Fibroblast of lung (primary cell): ENCODE results near the gene NT5C3B. TPM values are rescaled to one million over a fixed set of nuclear protein-coding genes. Genes with fewer than 3 reads are reported as not detected.

Experiments used
- DNase-seq, 2 donors: peaks; one replicate each; pipeline versions ENCODE4 v3.0.0 to v3.0.0-alpha.2; 2010; ENCODE audit warnings: low read depth in 2 of 2
- H2AFZ ChIP-seq: 2 replicates; pipeline ENCODE4 v1.5.1; 2012; ENCODE audit warnings: low read length, control low read depth, inconsistent platforms
- H3K27ac ChIP-seq: 2 replicates; pipeline ENCODE4 v1.5.1; 2011; ENCODE audit warnings: low read length, control low read depth; ENCODE audit not compliant: insufficient read depth
- H3K27me3 ChIP-seq: 2 replicates; pipeline ENCODE4 v1.5.1; 2011; ENCODE audit warnings: mild to moderate bottlenecking, low read length; ENCODE audit not compliant: control insufficient read depth, insufficient read depth
- H3K36me3 ChIP-seq: 2 replicates; pipeline ENCODE4 v1.5.1; 2011; ENCODE audit warnings: low read length; ENCODE audit not compliant: control insufficient read depth, insufficient read depth
- H3K4me1 ChIP-seq: 2 replicates; pipeline ENCODE4 v1.5.1; 2011; ENCODE audit warnings: low read length; ENCODE audit not compliant: control insufficient read depth, insufficient read depth; ENCODE audit errors: extremely low read depth
- H3K4me2 ChIP-seq: 2 replicates; pipeline ENCODE4 v1.5.1; 2011; ENCODE audit warnings: low read length, control low read depth; ENCODE audit not compliant: insufficient read depth; ENCODE audit errors: extremely low read depth
- H3K4me3 ChIP-seq, 4 experiments: fragments of 200-600 bp in 1 of 4; sonication (generic) in 1 of 4; replicated peaks in 1 of 4; 2 replicates each; pipeline ENCODE4 v1.5.1; 2011 to 2016; ENCODE audit warnings: low read length in 4 of 4, low read depth in 3 of 4, mild to moderate bottlenecking in 3 of 4, control low read depth in 2 of 4, inconsistent platforms in 1 of 4, mixed read lengths in 1 of 4; ENCODE audit not compliant: insufficient read depth in 1 of 4; ENCODE audit errors: control extremely low read depth in 1 of 4
- H3K79me2 ChIP-seq: 2 replicates; pipeline ENCODE4 v1.5.1; 2012; ENCODE audit warnings: mild to moderate bottlenecking, low read length, inconsistent platforms; ENCODE audit not compliant: control insufficient read depth, insufficient read depth
- H3K9ac ChIP-seq: 2 replicates; pipeline ENCODE4 v1.5.1; 2011; ENCODE audit warnings: mild to moderate bottlenecking, low read length, control low read depth; ENCODE audit not compliant: insufficient read depth
- H3K9me3 ChIP-seq: 2 replicates; pipeline ENCODE4 v1.5.1; 2012; ENCODE audit warnings: low read depth, low read length; ENCODE audit not compliant: control insufficient read depth, insufficient read depth
- H4K20me1 ChIP-seq: 2 replicates; pipeline ENCODE4 v1.5.1; 2011; ENCODE audit warnings: low read length; ENCODE audit not compliant: control insufficient read depth, insufficient read depth; ENCODE audit errors: extremely low read depth
- EZH2 ChIP-seq: IDR thresholded peaks from 2 replicates; pipeline ENCODE4 v1.5.1; 2012; ENCODE audit warnings: low read length, control low read depth, mild to moderate bottlenecking; ENCODE audit errors: missing control alignments
- polyA plus RNA-seq, 2 donors: library from polyadenylated mRNA; depleted of rRNA in 1 of 2; stranded (reverse) in 1 of 2; unstranded in 1 of 2; fragments of >200 nt; gene quantifications; 2 replicates each; pipeline ENCODE4 v1.2.1, GENCODE V29; 2011 to 2012; ENCODE audit warnings: missing spikeins in 1 of 2
- total RNA-seq: library from RNA; depleted of rRNA; stranded (reverse); fragments of >200 nt; gene quantifications from 2 replicates; pipeline ENCODE4 v1.2.1, GENCODE V29; 2014
- TF ChIP-seq, protein P1 (sequence below), 2 donors: IDR thresholded peaks in 1 of 2; conservative IDR thresholded peaks in 1 of 2; 1 replicate in 1 of 2; 2 replicates in 1 of 2; pipeline ENCODE4 v1.5.1; 2011 to 2012; ENCODE audit warnings: low read length in 2 of 2, control low read depth in 1 of 2, inconsistent platforms in 1 of 2, low read depth in 1 of 2, mild to moderate bottlenecking in 1 of 2

NT5C3B gene
- total and polyA plus RNA-seq, 2 donors (not counting 1 experiment from before 2014, with no cell fraction given) = 61.9 to 83.5 TPM

DNA sequence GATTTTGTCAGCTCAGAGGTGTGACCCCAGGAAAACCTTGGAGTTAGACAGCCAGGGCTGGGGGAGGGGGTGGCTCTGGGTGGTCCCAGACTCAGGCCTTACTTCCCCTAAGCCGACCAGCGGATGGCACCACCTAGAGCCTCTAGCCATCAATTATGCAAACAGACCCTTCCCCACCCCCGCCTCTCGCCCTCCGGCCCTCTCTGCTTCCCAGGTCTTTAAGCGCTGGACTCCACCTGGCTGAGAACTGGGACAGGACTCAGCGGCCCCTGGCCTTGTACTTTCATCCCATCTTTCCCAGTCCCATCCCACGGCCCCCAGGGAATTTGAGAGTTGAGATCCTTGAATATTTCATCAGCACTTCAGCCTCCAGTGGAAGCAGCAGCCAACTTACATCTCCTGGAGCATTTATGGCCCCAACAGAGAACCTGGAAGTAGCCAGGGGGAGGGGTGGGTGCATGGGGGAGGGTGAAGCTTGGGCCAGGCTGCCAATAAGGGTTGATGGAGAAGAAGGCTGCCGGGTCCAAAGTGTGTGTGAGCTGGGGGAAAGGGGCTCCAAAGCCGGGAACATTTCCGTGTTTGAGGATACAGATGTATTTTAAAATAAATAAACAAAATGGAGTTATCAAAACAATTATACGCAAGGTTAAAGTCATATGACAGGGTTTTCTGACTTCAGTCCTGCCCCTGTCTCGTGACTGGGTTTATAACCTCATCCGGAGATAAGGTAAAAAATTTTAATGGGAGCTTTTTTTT, 42.1 kb downstream of the NT5C3B start:
- Histone ChIP-seq H3K27ac (peak overlapping the region; percentile 38), H3K79me2 (no peaks in the 10 kb centered on the region), H3K9ac (no peak overlapping the region), H3K27me3 (peaks cover 2% of the 10 kb centered on the region), H3K4me2 (no peak overlapping the region), H4K20me1 (no peaks in the 10 kb centered on the region), H3K9me3 (no peaks in the 10 kb centered on the region), H3K4me1 (peaks cover 11% of the 10 kb centered on the region), H3K36me3 (no peaks in the 10 kb centered on the region), H2AFZ (no peak overlapping the region), H3K4me3 (no peak overlapping the region)
- peak in 1 of 2 donors; percentile 68 for DNase-seq
- TF ChIP-seq, protein P1, sequence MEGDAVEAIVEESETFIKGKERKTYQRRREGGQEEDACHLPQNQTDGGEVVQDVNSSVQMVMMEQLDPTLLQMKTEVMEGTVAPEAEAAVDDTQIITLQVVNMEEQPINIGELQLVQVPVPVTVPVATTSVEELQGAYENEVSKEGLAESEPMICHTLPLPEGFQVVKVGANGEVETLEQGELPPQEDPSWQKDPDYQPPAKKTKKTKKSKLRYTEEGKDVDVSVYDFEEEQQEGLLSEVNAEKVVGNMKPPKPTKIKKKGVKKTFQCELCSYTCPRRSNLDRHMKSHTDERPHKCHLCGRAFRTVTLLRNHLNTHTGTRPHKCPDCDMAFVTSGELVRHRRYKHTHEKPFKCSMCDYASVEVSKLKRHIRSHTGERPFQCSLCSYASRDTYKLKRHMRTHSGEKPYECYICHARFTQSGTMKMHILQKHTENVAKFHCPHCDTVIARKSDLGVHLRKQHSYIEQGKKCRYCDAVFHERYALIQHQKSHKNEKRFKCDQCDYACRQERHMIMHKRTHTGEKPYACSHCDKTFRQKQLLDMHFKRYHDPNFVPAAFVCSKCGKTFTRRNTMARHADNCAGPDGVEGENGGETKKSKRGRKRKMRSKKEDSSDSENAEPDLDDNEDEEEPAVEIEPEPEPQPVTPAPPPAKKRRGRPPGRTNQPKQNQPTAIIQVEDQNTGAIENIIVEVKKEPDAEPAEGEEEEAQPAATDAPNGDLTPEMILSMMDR (conservative IDR thresholded peaks at IDR 0.05 in 1 of 2, IDR thresholded peaks at IDR 0.05 in 1 of 2; ENCODE audit: low read depth in 1 of 2, low read length in 2 of 2) = no peak
- no peak for TF ChIP-seq EZH2

DNA sequence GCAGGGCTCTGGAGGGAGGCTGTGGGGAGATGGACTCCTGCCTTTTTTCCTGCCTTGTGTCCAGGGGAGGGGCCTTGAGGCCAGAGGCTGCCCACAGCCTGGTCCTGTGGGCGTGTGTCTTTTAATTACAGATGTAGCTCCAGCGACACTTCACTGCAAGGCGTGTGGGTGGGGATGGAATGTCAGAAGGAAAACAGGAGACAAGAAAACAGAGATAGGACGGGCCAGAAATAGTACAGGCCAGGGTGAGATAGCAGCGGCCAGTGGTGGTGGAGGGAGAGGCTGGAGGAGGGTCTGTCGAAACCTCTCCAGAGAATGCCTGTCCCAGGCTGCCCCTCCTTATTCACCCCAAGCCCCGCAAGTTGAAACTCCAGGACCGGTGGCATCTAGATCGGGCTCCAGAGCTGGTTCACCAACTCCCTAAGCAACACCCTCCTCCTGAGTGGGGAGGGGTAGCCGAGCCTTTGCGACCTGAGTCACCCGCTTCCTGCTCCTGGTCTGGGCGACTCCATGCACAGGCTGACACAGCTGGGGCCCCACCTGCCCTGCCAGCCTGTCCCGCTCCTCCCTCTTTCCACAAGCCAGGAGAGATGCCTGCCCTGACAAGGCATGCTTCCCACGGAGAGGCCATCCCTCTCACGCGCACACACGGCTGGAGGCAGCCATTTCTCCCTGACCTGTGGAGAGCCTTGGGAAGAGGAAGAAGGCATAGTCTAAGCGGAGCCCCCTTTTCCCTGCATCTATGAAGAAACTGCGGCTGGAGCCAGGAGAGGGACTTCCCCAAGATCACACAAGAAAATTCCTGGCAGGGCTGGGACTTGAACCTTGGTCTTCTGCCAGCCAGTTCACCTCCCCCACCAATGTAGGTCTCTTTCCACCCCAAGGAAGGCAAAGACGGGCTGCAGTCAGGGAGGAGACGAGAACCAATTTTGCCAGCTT, 42.9 kb downstream of the NT5C3B start:
- Histone ChIP-seq H3K9me3 (no peaks in the 10 kb centered on the region), H3K27ac (peak overlapping the region; percentile 38), H4K20me1 (no peaks in the 10 kb centered on the region), H3K9ac (no peak overlapping the region), H2AFZ (peak overlapping the region; percentile 1), H3K36me3 (no peaks in the 10 kb centered on the region), H3K4me2 (peak overlapping the region; percentile 54), H3K27me3 (peaks cover 5% of the 10 kb centered on the region), H3K79me2 (no peaks in the 10 kb centered on the region), H3K4me1 (peaks cover 11% of the 10 kb centered on the region), H3K4me3 (no peak overlapping the region)
- DNase-seq = peak; percentile 49 to 76
- no peak for TF ChIP-seq EZH2
- TF ChIP-seq, protein P1 (conservative IDR thresholded peaks at IDR 0.05 in 1 of 2, IDR thresholded peaks at IDR 0.05 in 1 of 2; ENCODE audit: low read depth in 1 of 2, low read length in 2 of 2) = no peak

DNA sequence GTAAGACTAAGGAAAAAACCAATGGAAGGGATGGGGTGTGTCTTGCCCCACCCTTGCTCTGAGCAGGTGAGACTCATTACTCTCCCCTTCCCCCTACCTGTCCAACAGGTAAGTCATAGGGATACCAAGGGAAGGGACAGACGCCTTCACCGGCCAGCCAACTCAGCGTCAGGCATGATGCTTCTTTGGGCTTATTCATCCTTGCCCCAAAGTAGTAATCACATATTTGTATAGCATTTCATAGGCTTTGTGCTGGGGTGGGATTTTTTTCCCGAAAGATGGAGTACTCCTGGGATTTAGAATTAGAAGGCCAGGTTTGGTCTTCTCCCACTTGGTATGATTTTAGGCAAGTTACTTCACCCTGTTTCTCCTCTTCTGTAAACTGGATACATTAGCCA, 49.0 kb downstream of the NT5C3B start:
- H3K4me2 ChIP-seq = no peak overlapping the region
- no peaks in the 10 kb centered on the region for H3K9me3 ChIP-seq
- H2AFZ ChIP-seq = no peak overlapping the region
- no peaks in the 10 kb centered on the region for H3K79me2 ChIP-seq
- no peak overlapping the region for H3K9ac ChIP-seq
- H3K4me3 ChIP-seq = no peak overlapping the region
- DNase-seq = no peak
- peaks cover 5% of the 10 kb centered on the region for H3K4me1 ChIP-seq
- no peaks in the 10 kb centered on the region for H4K20me1 ChIP-seq
- H3K27ac ChIP-seq = no peak overlapping the region
- peaks cover 5% of the 10 kb centered on the region for H3K27me3 ChIP-seq
- no peaks in the 10 kb centered on the region for H3K36me3 ChIP-seq
- TF ChIP-seq, protein P1 (conservative IDR thresholded peaks at IDR 0.05 in 1 of 2, IDR thresholded peaks at IDR 0.05 in 1 of 2; ENCODE audit: low read depth in 1 of 2, low read length in 2 of 2) = no peak
- TF ChIP-seq EZH2 = no peak
